ENCODE data around the gene IGSF11.
"Not testable (repeated sequence)": the region's sequence is repeated elsewhere in the genome, so short reads cannot be mapped to it uniquely, and the experiment has no call there.

The IGSF11 gene

GRCh38 chr3:118859950-118860349, 174.7 kb downstream of the IGSF11 start:
- DNase-seq = no peak

GRCh38 chr3:118851466-118852193, 183.0 kb downstream of the IGSF11 start:
- DNase-seq = not testable (repeated sequence)

- no peak for DNase-seq
Observed at GRCh38 chr3:118850687-118851086, 184.0 kb downstream of the IGSF11 start.

Measured in NCI-H1436 treated with DMSO at 0.1 percent for 48 hours (cell line).